Heart left ventricle (tissue), 13 donors: ENCODE results near the gene PEX6.

Experiments
- POLR2A ChIP-seq, 2 donors: fragments of 450-650 bp; IDR thresholded peaks; one replicate each; pipeline ENCODE4 v1.6.1; 2017; ENCODE audit warnings: antibody characterized with exemption in 2 of 2, mild to moderate bottlenecking in 2 of 2, moderate library complexity in 2 of 2
- TF ChIP-seq, protein P1 (sequence below), 12 donors: fragments of 200-600 bp; sonication (generic) in 4 of 12; IDR thresholded peaks; one replicate each; pipeline versions ENCODE4 v1.5.0 to v1.8.0; 2018 to 2022; ENCODE audit warnings: antibody characterized with exemption in 12 of 12, mild to moderate bottlenecking in 5 of 12
- donor health status: ischemic (EF 13 %, LVEDD 7.1; RV severe dilation, severe dysfunction).
- donor health status: DM: no; HTN: yes; CAD: no.
- donor health status: DM: no; HTN: no; CAD: no.
- donor health status: ischemic (EF 25% LVEDD 6.9; RV normal size, moderate dysfunction).
- donor health status: ischemic (EF 25% LVEDD 5.7; RV mildly dilated, moderate dysfunction).
- donor health status: ischemic (EF 35%, LVEDD 5.7; RV mildly dilated, moderate dysfunction).
- donor health status: nonischemic (EF 11% LVEDD 7.7; RV severe dilation, severe dysfunction).
- donor health status: DM: yes; HTN: yes; CAD: no.
- donor health status: PGD.
- donor health status: ischemic (EF 29% LVEDD 5.4; RV normal size, mild dysfunction).
- donor health status: nonischemic (EF 23%, LVEDD 6.1; RV moderate dilation, normal function).

DNA sequence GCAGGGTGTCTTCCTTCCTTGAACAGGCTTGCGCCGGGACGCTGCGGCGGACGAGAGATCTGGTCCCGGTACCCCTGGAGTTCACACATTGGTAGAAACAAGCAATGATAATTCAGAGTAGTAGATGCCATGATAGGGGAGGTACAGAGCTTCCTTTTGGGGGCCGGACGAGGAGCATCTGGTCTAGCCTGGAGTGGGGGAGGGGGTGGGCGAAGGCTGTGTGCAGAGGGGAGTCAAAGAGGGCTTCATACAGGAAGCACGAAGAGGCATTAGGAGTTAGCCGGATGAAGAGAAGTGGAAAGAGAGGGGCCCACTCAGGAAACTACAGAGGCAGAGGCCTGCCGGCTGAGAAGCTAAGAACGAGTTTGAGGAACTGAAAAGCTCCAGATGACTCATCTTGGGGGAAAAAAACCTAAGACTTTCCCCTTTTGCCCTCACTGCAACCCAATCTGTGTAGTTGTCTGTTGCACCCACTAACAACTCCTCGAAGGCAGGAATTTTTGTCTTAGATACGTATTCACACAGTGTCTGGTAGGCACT lies 49.1 kb downstream of the PEX6 start:
- TF ChIP-seq, protein P1, sequence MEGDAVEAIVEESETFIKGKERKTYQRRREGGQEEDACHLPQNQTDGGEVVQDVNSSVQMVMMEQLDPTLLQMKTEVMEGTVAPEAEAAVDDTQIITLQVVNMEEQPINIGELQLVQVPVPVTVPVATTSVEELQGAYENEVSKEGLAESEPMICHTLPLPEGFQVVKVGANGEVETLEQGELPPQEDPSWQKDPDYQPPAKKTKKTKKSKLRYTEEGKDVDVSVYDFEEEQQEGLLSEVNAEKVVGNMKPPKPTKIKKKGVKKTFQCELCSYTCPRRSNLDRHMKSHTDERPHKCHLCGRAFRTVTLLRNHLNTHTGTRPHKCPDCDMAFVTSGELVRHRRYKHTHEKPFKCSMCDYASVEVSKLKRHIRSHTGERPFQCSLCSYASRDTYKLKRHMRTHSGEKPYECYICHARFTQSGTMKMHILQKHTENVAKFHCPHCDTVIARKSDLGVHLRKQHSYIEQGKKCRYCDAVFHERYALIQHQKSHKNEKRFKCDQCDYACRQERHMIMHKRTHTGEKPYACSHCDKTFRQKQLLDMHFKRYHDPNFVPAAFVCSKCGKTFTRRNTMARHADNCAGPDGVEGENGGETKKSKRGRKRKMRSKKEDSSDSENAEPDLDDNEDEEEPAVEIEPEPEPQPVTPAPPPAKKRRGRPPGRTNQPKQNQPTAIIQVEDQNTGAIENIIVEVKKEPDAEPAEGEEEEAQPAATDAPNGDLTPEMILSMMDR (IDR thresholded peaks at IDR 0.05), result no peak
- no peak for TF ChIP-seq POLR2A (IDR thresholded peaks at IDR 0.05)
